NCI-H526 treated with DMSO at 0.1 percent for 48 hours (cell line): ENCODE data around the gene FGD2.
"Not testable (repeated sequence)": the region's sequence is repeated elsewhere in the genome, so short reads cannot be mapped to it uniquely, and the experiment has no call there.

Experiments used
- DNase-seq: peaks from one replicate; lab custom pipeline; 2025; lab: John Stamatoyannopoulos, UW

Gene FGD2

GRCh38 chr6:37058984-37059343 lies 53.5 kb downstream of the FGD2 start:
- not testable (repeated sequence) for DNase-seq

- no peak for DNase-seq
Measured at GRCh38 chr6:37059344-37060194, 54.1 kb downstream of the FGD2 start.

GRCh38 chr6:37060195-37060559 lies 54.7 kb downstream of the FGD2 start:
- no peak for DNase-seq

GRCh38 chr6:37061157-37061804 lies 55.8 kb downstream of the FGD2 start:
- DNase-seq = no peak

GRCh38 chr6:37062424-37062823 lies 57.0 kb downstream of the FGD2 start:
- DNase-seq = no peak

GRCh38 chr6:37068356-37069270 lies 63.2 kb downstream of the FGD2 start:
- DNase-seq = no peak

- DNase-seq = no peak
Measured at GRCh38 chr6:37069639-37070038, 64.2 kb downstream of the FGD2 start.

- no peak for DNase-seq
Measured at GRCh38 chr6:37072526-37072925, 67.1 kb downstream of the FGD2 start.

- no peak for DNase-seq
Measured at GRCh38 chr6:37074053-37074827, 68.8 kb downstream of the FGD2 start.

GRCh38 chr6:37077191-37077904 lies 71.9 kb downstream of the FGD2 start:
- DNase-seq = no peak

GRCh38 chr6:37077905-37078296 lies 72.4 kb downstream of the FGD2 start:
- no peak for DNase-seq
